ENCODE results near the gene MPZL3.

MPZL3 gene

DNA sequence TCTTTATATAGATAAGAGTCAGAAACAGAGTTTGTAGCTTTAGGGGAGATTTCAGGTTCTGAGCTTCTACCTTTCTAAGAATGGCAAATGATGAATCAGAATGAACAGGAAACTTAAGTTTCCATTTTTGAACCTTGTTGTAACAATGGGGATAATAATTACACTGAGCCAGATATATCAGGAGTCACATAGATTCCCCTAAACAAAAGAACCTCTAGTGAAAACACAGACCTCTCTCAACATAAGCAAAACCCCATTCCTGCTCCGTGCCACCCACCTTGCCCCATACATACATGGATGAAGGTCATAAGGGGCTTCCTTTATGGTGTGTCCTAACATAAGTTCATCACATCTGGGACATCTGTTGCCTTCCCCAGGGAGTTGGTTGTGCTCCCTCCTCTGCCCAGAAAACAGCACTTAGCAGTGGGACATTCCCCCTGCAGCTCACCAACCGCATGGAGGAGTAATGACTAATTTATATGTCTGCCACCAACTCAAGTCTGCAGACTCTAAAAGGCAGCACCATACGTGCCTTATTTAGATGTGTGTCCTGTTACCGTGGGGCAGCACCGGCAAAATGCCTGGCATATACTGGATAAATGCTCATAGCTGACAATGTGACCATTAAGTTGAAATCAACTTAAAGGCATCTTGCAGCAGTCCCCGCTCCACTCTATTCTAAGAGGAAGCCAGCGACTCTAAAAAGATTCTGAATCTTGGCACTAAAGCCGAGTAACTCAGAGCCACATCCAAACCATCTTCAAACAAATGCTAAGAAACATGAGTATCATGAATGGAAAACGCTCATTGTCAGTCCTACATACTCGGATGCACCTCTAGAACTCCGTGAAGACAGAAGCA, 35.3 kb downstream of the MPZL3 start:
- Histone ChIP-seq H3K4me1 (ENCODE audit: control insufficient read depth, insufficient read depth, low read length) (peaks cover 33% of the 10 kb centered on the region), H3K4me3 (ENCODE audit: low read length) (no peak overlapping the region), H3K9ac (ENCODE audit: low read length) (no peak overlapping the region), H3K27me3 (ENCODE audit: control insufficient read depth, insufficient read depth, low read length) (no peaks in the 10 kb centered on the region), H3K9me3 (ENCODE audit: control insufficient read depth, low read length) (no peaks in the 10 kb centered on the region), H3K36me3 (ENCODE audit: control insufficient read depth, insufficient read depth, low read length) (no peaks in the 10 kb centered on the region)

DNA sequence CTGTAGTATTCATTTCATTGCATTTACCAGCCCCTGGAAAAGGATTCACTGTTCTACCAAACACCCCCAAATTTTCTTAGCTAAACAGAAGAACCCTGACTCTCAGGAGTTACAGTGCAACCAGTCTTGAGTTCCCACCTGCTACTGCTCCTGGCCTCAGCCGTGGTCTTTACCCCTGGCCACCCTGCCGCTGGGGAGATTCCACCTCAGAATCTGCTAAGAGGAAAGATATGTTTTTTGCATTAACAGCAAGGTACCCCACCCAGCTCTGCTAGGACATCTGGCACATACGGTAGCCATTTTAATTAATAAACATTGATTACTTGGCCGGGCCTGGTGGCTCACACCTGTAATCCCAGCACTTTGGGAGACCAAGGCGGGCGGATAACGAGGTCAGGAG, 36.4 kb downstream of the MPZL3 start:
- no peaks in the 10 kb centered on the region for H3K27me3 ChIP-seq (ENCODE audit: control insufficient read depth, insufficient read depth, low read length)
- no peak overlapping the region for H3K9ac ChIP-seq (ENCODE audit: low read length)
- no peak overlapping the region for H3K4me3 ChIP-seq (ENCODE audit: low read length)
- no peaks in the 10 kb centered on the region for H3K9me3 ChIP-seq (ENCODE audit: control insufficient read depth, low read length)
- H3K36me3 ChIP-seq (ENCODE audit: control insufficient read depth, insufficient read depth, low read length) = no peaks in the 10 kb centered on the region
- H3K4me1 ChIP-seq (ENCODE audit: control insufficient read depth, insufficient read depth, low read length) = peaks cover 40% of the 10 kb centered on the region

DNA sequence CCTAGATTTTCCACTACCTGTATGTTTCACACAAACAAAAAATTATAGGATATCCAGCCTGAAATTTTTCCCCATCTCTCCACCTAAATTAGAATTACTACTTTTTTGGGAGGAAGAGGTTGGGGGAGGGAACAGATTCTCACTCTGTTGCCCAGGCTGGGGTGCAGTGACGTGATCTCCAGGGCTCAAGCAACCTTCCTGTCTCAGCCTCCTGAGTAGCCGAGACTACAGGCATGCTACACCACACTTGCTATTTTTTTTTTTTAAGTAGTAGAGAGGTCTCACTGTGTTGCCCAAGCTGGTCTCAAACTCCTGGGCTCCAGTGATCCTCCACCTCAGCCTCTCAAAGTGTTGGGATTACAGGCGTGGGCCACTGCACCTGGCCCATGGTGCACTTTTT, 36.9 kb downstream of the MPZL3 start:
- Histone ChIP-seq H3K36me3 (ENCODE audit: control insufficient read depth, insufficient read depth, low read length) (no peaks in the 10 kb centered on the region), H3K9ac (ENCODE audit: low read length) (no peak overlapping the region), H3K4me1 (ENCODE audit: control insufficient read depth, insufficient read depth, low read length) (peaks cover 40% of the 10 kb centered on the region), H3K4me3 (ENCODE audit: low read length) (no peak overlapping the region), H3K9me3 (ENCODE audit: control insufficient read depth, low read length) (no peaks in the 10 kb centered on the region), H3K27me3 (ENCODE audit: control insufficient read depth, insufficient read depth, low read length) (no peaks in the 10 kb centered on the region)

DNA sequence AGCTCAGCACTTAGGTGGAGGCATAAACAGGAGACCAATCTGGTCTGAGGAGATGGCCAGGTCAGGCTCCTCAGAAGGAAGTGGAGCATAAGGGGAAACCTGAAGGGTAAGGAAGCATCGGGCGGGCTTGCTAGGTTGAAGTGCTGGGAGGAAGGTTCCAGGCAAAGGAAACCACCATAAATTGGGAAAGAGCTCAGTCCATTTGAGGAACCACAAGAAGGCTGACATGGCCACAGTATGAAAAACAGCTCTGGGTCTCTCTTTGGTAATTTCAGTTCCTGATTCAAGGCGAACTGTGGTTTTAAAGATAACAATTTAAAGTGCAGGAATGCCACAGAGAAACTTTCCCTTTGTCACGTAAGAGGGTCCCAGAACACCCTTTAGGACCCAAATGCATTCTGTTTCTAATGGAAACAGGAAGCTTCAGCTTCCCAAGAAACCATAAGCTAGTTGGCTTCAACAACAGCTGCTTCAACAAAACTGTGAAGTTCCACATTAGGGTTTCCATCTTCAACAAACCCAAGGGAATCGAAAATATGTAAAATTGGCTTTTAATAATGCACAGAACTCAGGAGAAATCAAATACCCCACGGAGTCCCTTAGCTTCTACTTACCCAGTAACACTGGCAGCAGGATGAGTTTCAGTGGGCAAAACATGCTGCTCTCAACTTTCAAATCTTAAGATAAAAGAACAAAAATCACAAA, 37.8 kb downstream of the MPZL3 start:
- Histone ChIP-seq H3K9ac (ENCODE audit: low read length) (no peak overlapping the region), H3K36me3 (ENCODE audit: control insufficient read depth, insufficient read depth, low read length) (no peaks in the 10 kb centered on the region), H3K4me1 (ENCODE audit: control insufficient read depth, insufficient read depth, low read length) (peaks cover 40% of the 10 kb centered on the region), H3K4me3 (ENCODE audit: low read length) (no peak overlapping the region), H3K9me3 (ENCODE audit: control insufficient read depth, low read length) (no peaks in the 10 kb centered on the region), H3K27me3 (ENCODE audit: control insufficient read depth, insufficient read depth, low read length) (no peaks in the 10 kb centered on the region)

DNA sequence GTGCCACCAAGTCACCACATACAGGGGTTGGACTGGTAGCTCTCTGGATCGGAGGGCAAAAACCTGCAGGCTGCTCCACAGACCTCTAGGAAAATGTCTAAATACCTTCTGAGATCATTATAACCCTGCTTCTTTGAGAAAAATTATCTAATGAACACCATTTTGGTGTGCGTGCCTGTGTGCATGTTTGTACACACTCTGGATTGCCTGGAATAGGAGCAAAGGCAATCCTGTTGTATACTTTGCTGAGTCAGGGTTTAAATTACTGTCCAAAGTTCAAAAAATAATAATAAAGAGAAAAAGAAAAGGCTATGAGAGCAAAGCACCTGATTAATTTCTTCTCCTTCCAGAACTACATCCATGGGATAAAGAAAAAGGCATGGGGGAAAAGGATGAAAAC, 38.4 kb downstream of the MPZL3 start:
- no peaks in the 10 kb centered on the region for H3K9me3 ChIP-seq (ENCODE audit: control insufficient read depth, low read length)
- H3K36me3 ChIP-seq (ENCODE audit: control insufficient read depth, insufficient read depth, low read length) = no peaks in the 10 kb centered on the region
- no peak overlapping the region for H3K9ac ChIP-seq (ENCODE audit: low read length)
- no peaks in the 10 kb centered on the region for H3K27me3 ChIP-seq (ENCODE audit: control insufficient read depth, insufficient read depth, low read length)
- peaks cover 40% of the 10 kb centered on the region for H3K4me1 ChIP-seq (ENCODE audit: control insufficient read depth, insufficient read depth, low read length)
- H3K4me3 ChIP-seq (ENCODE audit: low read length) = no peak overlapping the region

DNA sequence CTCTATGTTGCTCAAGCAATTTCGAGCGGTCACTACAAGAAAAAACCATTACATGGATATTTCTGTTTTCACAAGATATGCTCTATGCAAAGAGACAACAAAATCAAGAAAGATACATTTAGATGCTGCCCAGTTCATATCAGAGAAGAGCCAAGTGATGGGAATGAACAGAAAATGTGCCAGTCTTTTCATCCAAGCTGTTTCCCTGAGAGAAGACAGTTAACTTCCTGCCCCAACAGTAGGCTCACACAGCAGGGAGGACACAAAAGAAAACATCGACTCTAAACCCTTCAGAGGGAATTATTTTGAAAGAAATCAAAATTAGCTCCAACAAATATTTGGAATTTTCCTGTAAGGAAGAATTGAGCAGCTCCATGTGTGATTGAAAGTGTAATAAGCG, 39.0 kb downstream of the MPZL3 start:
- no peaks in the 10 kb centered on the region for H3K9me3 ChIP-seq (ENCODE audit: control insufficient read depth, low read length)
- no peak overlapping the region for H3K4me3 ChIP-seq (ENCODE audit: low read length)
- H3K27me3 ChIP-seq (ENCODE audit: control insufficient read depth, insufficient read depth, low read length) = no peaks in the 10 kb centered on the region
- no peaks in the 10 kb centered on the region for H3K36me3 ChIP-seq (ENCODE audit: control insufficient read depth, insufficient read depth, low read length)
- peaks cover 40% of the 10 kb centered on the region for H3K4me1 ChIP-seq (ENCODE audit: control insufficient read depth, insufficient read depth, low read length)
- no peak overlapping the region for H3K9ac ChIP-seq (ENCODE audit: low read length)

DNA sequence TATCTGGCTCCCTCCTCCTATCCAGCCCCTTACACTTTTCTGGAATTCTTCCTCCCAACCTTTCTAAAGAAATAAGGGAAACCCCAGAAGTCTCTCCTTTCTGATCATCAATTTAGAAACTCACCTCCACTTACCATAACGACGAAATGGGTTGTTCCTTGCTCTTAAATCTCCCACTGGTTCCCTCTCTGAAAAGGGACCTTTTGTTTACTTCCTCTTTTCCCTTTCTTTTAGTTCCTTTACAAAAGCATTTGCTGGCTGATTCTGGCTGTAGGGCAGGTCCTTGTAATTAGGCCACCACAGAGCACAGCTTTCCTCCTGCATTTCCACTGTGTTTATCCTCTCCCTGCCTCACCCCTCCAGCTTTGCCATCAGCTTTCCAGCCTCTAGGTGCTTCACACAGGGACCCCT, 39.4 kb downstream of the MPZL3 start:
- Histone ChIP-seq H3K9me3 (ENCODE audit: control insufficient read depth, low read length) (no peaks in the 10 kb centered on the region), H3K4me1 (ENCODE audit: control insufficient read depth, insufficient read depth, low read length) (peaks cover 40% of the 10 kb centered on the region), H3K9ac (ENCODE audit: low read length) (no peak overlapping the region), H3K36me3 (ENCODE audit: control insufficient read depth, insufficient read depth, low read length) (no peaks in the 10 kb centered on the region), H3K27me3 (ENCODE audit: control insufficient read depth, insufficient read depth, low read length) (no peaks in the 10 kb centered on the region), H3K4me3 (ENCODE audit: low read length) (no peak overlapping the region)

DNA sequence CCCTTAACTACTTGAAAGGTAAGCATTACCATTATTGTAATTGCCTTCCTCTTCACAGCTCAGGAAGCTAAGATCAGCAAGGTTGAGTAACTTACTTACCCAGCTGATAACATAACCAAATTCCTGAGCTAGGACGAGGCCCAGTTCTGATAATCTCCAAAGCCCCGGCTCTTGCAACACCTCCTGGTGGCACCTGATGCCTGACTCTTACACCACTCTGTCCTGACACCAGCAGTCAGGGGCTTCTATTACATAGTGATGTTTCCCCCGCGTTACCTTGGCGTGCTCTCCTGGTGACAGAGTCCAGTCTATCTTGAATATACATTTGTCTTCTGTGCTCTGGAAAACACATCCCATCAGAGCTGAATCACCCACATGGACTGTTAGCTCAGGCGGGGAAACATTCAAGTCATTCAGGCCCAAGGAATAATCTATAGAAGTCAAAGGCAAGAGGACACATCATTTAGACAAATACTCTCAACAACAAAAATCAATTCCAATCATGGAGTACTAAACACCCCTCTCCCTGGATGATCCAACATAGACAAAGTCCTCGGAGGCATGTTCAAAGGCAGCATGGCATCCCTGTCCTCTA, 39.9 kb downstream of the MPZL3 start:
- Histone ChIP-seq H3K36me3 (ENCODE audit: control insufficient read depth, insufficient read depth, low read length) (no peaks in the 10 kb centered on the region), H3K4me3 (ENCODE audit: low read length) (no peak overlapping the region), H3K9me3 (ENCODE audit: control insufficient read depth, low read length) (no peaks in the 10 kb centered on the region), H3K27me3 (ENCODE audit: control insufficient read depth, insufficient read depth, low read length) (no peaks in the 10 kb centered on the region), H3K9ac (ENCODE audit: low read length) (no peak overlapping the region), H3K4me1 (ENCODE audit: control insufficient read depth, insufficient read depth, low read length) (peaks cover 40% of the 10 kb centered on the region)

DNA sequence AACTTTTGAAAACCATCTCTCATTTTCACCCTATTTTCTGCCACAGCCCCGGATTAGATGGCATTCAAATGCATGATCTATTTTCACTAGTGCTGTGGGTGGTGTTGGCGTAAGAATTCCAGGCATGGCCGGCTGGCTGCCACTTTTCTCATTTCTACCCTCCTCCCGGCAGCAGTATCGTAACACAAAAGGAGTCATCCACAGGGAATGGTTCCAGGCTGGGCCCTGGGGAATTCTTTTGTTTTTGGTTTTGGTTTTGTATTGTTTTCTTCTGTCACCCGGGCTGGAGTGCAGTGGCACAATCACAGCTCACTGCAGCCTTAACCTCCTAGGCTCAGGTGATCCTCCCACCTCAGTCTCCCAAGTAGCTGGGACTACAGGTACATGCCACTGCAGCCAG, 41.2 kb downstream of the MPZL3 start:
- H3K36me3 ChIP-seq (ENCODE audit: control insufficient read depth, insufficient read depth, low read length) = no peaks in the 10 kb centered on the region
- no peaks in the 10 kb centered on the region for H3K27me3 ChIP-seq (ENCODE audit: control insufficient read depth, insufficient read depth, low read length)
- no peaks in the 10 kb centered on the region for H3K9me3 ChIP-seq (ENCODE audit: control insufficient read depth, low read length)
- no peak overlapping the region for H3K4me3 ChIP-seq (ENCODE audit: low read length)
- no peak overlapping the region for H3K9ac ChIP-seq (ENCODE audit: low read length)
- peaks cover 40% of the 10 kb centered on the region for H3K4me1 ChIP-seq (ENCODE audit: control insufficient read depth, insufficient read depth, low read length)

DNA sequence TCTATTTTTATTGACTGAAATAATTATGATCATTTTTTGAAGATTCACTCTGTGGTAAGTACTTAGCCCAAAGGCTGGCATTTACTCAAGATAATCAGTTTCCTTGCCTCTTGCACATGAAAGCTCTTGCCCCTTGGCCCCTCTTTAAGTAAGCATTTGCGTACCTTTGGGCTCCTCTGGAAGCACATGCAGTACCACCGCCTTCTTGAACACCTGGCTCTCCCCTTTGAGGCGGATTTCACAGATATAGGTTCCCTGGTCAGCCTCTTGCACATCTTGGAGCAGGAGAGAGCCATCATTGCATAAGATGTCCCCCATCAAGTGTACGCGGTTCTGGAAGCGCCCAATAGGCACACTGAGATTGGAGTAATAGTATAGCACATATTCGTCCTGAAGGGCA, 41.8 kb downstream of the MPZL3 start:
- Histone ChIP-seq H3K27me3 (ENCODE audit: control insufficient read depth, insufficient read depth, low read length) (no peaks in the 10 kb centered on the region), H3K9ac (ENCODE audit: low read length) (no peak overlapping the region), H3K36me3 (ENCODE audit: control insufficient read depth, insufficient read depth, low read length) (no peaks in the 10 kb centered on the region), H3K4me3 (ENCODE audit: low read length) (no peak overlapping the region), H3K9me3 (ENCODE audit: control insufficient read depth, low read length) (no peaks in the 10 kb centered on the region), H3K4me1 (ENCODE audit: control insufficient read depth, insufficient read depth, low read length) (peaks cover 40% of the 10 kb centered on the region)

DNA sequence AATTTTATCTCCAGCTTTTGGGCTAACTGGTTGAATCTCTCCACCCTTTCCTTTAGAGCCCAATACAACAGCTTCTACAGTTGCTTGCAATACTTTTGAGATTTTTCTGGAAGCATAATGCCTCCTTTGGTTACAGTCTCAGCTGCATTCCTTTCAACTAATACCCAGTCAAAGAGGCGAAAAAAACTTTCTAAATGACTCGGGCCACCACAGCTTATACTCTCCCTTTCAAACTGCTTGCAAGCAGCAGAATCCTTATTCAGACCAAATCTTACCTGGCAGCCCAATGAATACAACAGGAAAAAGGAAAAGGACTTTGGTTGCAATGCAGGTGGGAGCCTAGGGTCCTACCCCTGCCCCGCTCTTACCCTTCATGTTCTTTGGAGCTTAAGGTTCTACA, 43.1 kb downstream of the MPZL3 start:
- H3K9ac ChIP-seq (ENCODE audit: low read length) = no peak overlapping the region
- H3K9me3 ChIP-seq (ENCODE audit: control insufficient read depth, low read length) = no peaks in the 10 kb centered on the region
- H3K27me3 ChIP-seq (ENCODE audit: control insufficient read depth, insufficient read depth, low read length) = no peaks in the 10 kb centered on the region
- H3K4me1 ChIP-seq (ENCODE audit: control insufficient read depth, insufficient read depth, low read length) = peaks cover 27% of the 10 kb centered on the region
- H3K4me3 ChIP-seq (ENCODE audit: low read length) = no peak overlapping the region
- no peaks in the 10 kb centered on the region for H3K36me3 ChIP-seq (ENCODE audit: control insufficient read depth, insufficient read depth, low read length)

DNA sequence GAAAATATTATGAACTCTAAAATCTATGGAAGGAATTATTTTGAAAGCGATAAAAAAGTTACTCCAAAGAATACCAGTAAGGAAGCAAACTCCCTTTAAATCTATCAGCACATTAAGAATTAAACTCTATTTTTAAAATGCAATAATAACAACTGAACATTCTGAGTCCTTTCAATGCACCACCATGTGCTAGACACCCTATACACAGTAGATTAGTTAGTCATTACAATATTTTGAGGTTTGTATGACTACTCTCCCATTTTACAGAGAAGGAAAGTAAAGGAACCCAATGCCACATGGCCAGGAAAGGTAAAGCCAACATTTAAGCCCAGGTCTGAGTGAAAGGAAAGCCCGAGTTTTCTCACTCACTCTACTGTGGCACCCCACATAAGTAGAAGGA, 45.1 kb downstream of the MPZL3 start:
- no peaks in the 10 kb centered on the region for H3K36me3 ChIP-seq (ENCODE audit: control insufficient read depth, insufficient read depth, low read length)
- no peaks in the 10 kb centered on the region for H3K9me3 ChIP-seq (ENCODE audit: control insufficient read depth, low read length)
- no peak overlapping the region for H3K4me3 ChIP-seq (ENCODE audit: low read length)
- H3K27me3 ChIP-seq (ENCODE audit: control insufficient read depth, insufficient read depth, low read length) = no peaks in the 10 kb centered on the region
- peaks cover 24% of the 10 kb centered on the region for H3K4me1 ChIP-seq (ENCODE audit: control insufficient read depth, insufficient read depth, low read length)
- H3K9ac ChIP-seq (ENCODE audit: low read length) = no peak overlapping the region
